Spleen (tissue), 7 donors: Measurements from ENCODE around the gene SCUBE2.

Experiments
- POLR2A ChIP-seq, 3 donors: fragments of 450-650 bp; IDR thresholded peaks; one replicate each; pipeline ENCODE4 v1.5.1; 2017; ENCODE audit warnings: antibody characterized with exemption in 3 of 3, mild to moderate bottlenecking in 1 of 3
- TF ChIP-seq, protein P1 (sequence below), 11 experiments: fragments of 200-600 bp in 7 of 11; fragments of 450-650 bp in 4 of 11; sonication (generic) in 4 of 11; IDR thresholded peaks in 8 of 11; conservative IDR thresholded peaks in 3 of 11; 1 replicate in 7 of 11; 2 replicates in 4 of 11; pipeline versions ENCODE4 v1.4.0 to v1.8.0; 2016 to 2021; ENCODE audit warnings: antibody characterized with exemption in 11 of 11, inconsistent platforms in 4 of 11, mild to moderate bottlenecking in 1 of 11
- donor health status: DM: no; HTN: no; CAD: no; lungs with moderate emphysema.
- donor health status: DM: no; HTN: no; CAD: no.
- donor health status: DM: no; HTN: no; CAD: no.

DNA sequence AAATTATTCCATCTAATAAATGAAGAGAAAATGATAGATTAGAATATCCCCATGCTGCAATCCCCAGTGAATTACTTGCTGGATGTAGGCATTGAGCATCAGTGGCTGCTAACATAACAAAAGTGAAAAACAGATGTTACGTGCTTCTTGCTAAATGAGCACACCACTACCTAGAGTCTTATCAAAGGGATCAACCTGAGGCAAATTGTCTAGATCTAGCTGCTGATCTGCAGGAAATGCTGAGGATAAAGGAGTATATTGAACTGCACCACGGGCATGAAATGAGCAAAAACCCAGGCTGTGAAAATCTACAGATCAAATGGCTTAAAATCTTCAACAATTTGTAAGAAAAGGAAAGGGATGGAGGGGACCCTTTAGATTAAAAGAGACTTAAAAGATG, 45.3 kb upstream of the SCUBE2 start:
- TF ChIP-seq, protein P1, sequence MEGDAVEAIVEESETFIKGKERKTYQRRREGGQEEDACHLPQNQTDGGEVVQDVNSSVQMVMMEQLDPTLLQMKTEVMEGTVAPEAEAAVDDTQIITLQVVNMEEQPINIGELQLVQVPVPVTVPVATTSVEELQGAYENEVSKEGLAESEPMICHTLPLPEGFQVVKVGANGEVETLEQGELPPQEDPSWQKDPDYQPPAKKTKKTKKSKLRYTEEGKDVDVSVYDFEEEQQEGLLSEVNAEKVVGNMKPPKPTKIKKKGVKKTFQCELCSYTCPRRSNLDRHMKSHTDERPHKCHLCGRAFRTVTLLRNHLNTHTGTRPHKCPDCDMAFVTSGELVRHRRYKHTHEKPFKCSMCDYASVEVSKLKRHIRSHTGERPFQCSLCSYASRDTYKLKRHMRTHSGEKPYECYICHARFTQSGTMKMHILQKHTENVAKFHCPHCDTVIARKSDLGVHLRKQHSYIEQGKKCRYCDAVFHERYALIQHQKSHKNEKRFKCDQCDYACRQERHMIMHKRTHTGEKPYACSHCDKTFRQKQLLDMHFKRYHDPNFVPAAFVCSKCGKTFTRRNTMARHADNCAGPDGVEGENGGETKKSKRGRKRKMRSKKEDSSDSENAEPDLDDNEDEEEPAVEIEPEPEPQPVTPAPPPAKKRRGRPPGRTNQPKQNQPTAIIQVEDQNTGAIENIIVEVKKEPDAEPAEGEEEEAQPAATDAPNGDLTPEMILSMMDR (IDR thresholded peaks at IDR 0.05 in 8 of 11, conservative IDR thresholded peaks at IDR 0.05 in 3 of 11) = no peak
- TF ChIP-seq POLR2A (IDR thresholded peaks at IDR 0.05) = no peak
